Measurements from ENCODE around the gene MEAK7.
"Not testable (repeated sequence)": the region's sequence is repeated elsewhere in the genome, so short reads cannot be mapped to it uniquely, and the experiment has no call there.

MEAK7 gene

GRCh38 chr16:84534815-84535214 lies 30.4 kb upstream of the MEAK7 start:
- no peak for DNase-seq (ENCODE audit: low read depth in 2 of 2, low spot score in 1 of 2)

- DNase-seq (ENCODE audit: low read depth in 2 of 2, low spot score in 1 of 2), result no peak
Observed at GRCh38 chr16:84532855-84533486, 28.5 kb upstream of the MEAK7 start.

- DNase-seq (ENCODE audit: low read depth in 2 of 2, low spot score in 1 of 2), result no peak
Observed at GRCh38 chr16:84532291-84532724, 27.8 kb upstream of the MEAK7 start.

GRCh38 chr16:84531671-84532111 lies 27.2 kb upstream of the MEAK7 start:
- no peak for DNase-seq (ENCODE audit: low read depth in 2 of 2, low spot score in 1 of 2)

- DNase-seq (ENCODE audit: low read depth in 2 of 2, low spot score in 1 of 2), result no peak
Observed at GRCh38 chr16:84530590-84530989, 26.1 kb upstream of the MEAK7 start.

GRCh38 chr16:84529607-84530006 lies 25.1 kb upstream of the MEAK7 start:
- DNase-seq (ENCODE audit: low read depth in 2 of 2, low spot score in 1 of 2), result no peak

GRCh38 chr16:84528322-84528721 lies 23.9 kb upstream of the MEAK7 start:
- no peak for DNase-seq (ENCODE audit: low read depth in 2 of 2, low spot score in 1 of 2)

- DNase-seq (ENCODE audit: low read depth in 2 of 2, low spot score in 1 of 2), result no peak
Observed at GRCh38 chr16:84527532-84528269, 23.2 kb upstream of the MEAK7 start.

- no peak for DNase-seq (ENCODE audit: low read depth in 2 of 2, low spot score in 1 of 2)
Observed at GRCh38 chr16:84526794-84527531, 22.5 kb upstream of the MEAK7 start.

GRCh38 chr16:84524941-84525581 lies 20.6 kb upstream of the MEAK7 start:
- DNase-seq (ENCODE audit: low read depth in 2 of 2, low spot score in 1 of 2), result not testable (repeated sequence)

- no peak for DNase-seq (ENCODE audit: low read depth in 2 of 2, low spot score in 1 of 2)
Observed at GRCh38 chr16:84524346-84524920, 20.0 kb upstream of the MEAK7 start.

GRCh38 chr16:84521497-84521770 lies 17.0 kb upstream of the MEAK7 start:
- no peak for DNase-seq (ENCODE audit: low read depth in 2 of 2, low spot score in 1 of 2)

- no peak for DNase-seq (ENCODE audit: low read depth in 2 of 2, low spot score in 1 of 2)
Observed at GRCh38 chr16:84520725-84521496, 16.5 kb upstream of the MEAK7 start.

- DNase-seq (ENCODE audit: low read depth in 2 of 2, low spot score in 1 of 2), result no peak
Observed at GRCh38 chr16:84519855-84520254, 15.4 kb upstream of the MEAK7 start.

- DNase-seq (ENCODE audit: low read depth in 2 of 2, low spot score in 1 of 2), result peak in 1 of 2 donors; percentile 36
Observed at GRCh38 chr16:84518804-84519341, 14.4 kb upstream of the MEAK7 start.

- not testable (repeated sequence) for DNase-seq (ENCODE audit: low read depth in 2 of 2, low spot score in 1 of 2)
Observed at GRCh38 chr16:84518220-84518619, 13.8 kb upstream of the MEAK7 start.

GRCh38 chr16:84517366-84517765 lies 12.9 kb upstream of the MEAK7 start:
- DNase-seq (ENCODE audit: low read depth in 2 of 2, low spot score in 1 of 2), result no peak

- peak; percentile 38 to 69 for DNase-seq (ENCODE audit: low read depth in 2 of 2, low spot score in 1 of 2)
Observed at GRCh38 chr16:84514874-84515835, 10.7 kb upstream of the MEAK7 start.

- DNase-seq (ENCODE audit: low read depth in 2 of 2, low spot score in 1 of 2), result no peak
Observed at GRCh38 chr16:84514295-84514873, 9.9 kb upstream of the MEAK7 start.

Measured in stimulated activated CD8-positive, alpha-beta memory T cell treated with anti-CD3 and anti-CD28 coated beads, Interleukin-4, amount 100 ng/mL, for 1 hour (primary cell).